ENCODE data around the gene QRICH1. TPM values are rescaled to one million over a fixed set of nuclear protein-coding genes. Genes with fewer than 3 reads are reported as not detected.

QRICH1 gene
- total RNA-seq, 1 donor from 2014 or later: 56.0 TPM

Other genes starting within 250 kb of the QRICH1 start
- gene PRKAR2A, start 246.2 kb downstream of the QRICH1 start, total RNA-seq: 22.9 and 26.6 TPM in 2 replicates
- gene SLC25A20, start 195.2 kb downstream of the QRICH1 start, total RNA-seq: 15.3 and 25.2 TPM in 2 replicates
- 46.0 and 69.0 TPM in 2 replicates for gene ARIH2, start 175.2 kb downstream of the QRICH1 start, total RNA-seq
- gene P4HTM, start 103.8 kb downstream of the QRICH1 start, total RNA-seq: 1.6 and 5.7 TPM in 2 replicates
- gene WDR6, start 86.7 kb downstream of the QRICH1 start, total RNA-seq: 61.5 and 99.6 TPM in 2 replicates
- gene DALRD3, start 75.5 kb downstream of the QRICH1 start, total RNA-seq: 29.4 and 30.6 TPM in 2 replicates
- 57.1 and 76.4 TPM in 2 replicates for gene NDUFAF3, start 72.0 kb downstream of the QRICH1 start, total RNA-seq
- 130 and 331 TPM in 2 replicates for gene IMPDH2, start 64.7 kb downstream of the QRICH1 start, total RNA-seq
- gene QARS1, start 10.7 kb upstream of the QRICH1 start, total RNA-seq: 325 and 387 TPM in 2 replicates
- 21.6 and 36.9 TPM in 2 replicates for gene USP19, start 26.8 kb upstream of the QRICH1 start, total RNA-seq
- gene LAMB2, start 39.0 kb upstream of the QRICH1 start, total RNA-seq: 580 and 1,189 TPM in 2 replicates
- 10.7 and 20.2 TPM in 2 replicates for gene CCDC71, start 72.3 kb upstream of the QRICH1 start, total RNA-seq
- 46.9 and 144 TPM in 2 replicates for gene KLHDC8B, start 77.5 kb upstream of the QRICH1 start, total RNA-seq
- gene C3orf62, start 183.2 kb upstream of the QRICH1 start, total RNA-seq: 1.3 and 1.8 TPM in 2 replicates
- gene USP4, start 246.0 kb upstream of the QRICH1 start, total RNA-seq: 17.7 and 23.2 TPM in 2 replicates